IMR-90 (cell line): Measurements from ENCODE around the gene THYN1.

Source experiments
- BHLHE40 ChIP-seq: fragments of 150-350 bp; IDR thresholded peaks from 2 replicates; pipeline ENCODE4 v1.6.1; 2016; ENCODE audit warnings: mild to moderate bottlenecking, low read depth, low read length
- CEBPB ChIP-seq: IDR thresholded peaks from 2 replicates; pipeline ENCODE4 v1.6.1; 2012; ENCODE audit warnings: low read depth, low read length, improper control_type of control experiment
- CTCF ChIP-seq: conservative IDR thresholded peaks from 2 replicates; pipeline ENCODE4 v1.5.1; 2012; ENCODE audit warnings: mild to moderate bottlenecking, low read depth, low read length, improper control_type of control experiment
- ELK1 ChIP-seq: fragments of 150-350 bp; IDR thresholded peaks from 2 replicates; pipeline ENCODE4 v1.6.1; 2016; ENCODE audit warnings: low read depth, mild to moderate bottlenecking, low read length, moderate library complexity, borderline replicate concordance
- MAZ ChIP-seq: IDR thresholded peaks from 2 replicates; pipeline ENCODE4 v1.6.1; 2012; ENCODE audit warnings: low read depth, mild to moderate bottlenecking, low read length, improper control_type of control experiment, moderate library complexity, borderline replicate concordance
- MXI1 ChIP-seq: IDR thresholded peaks from 2 replicates; pipeline ENCODE4 v1.6.1; 2012; ENCODE audit warnings: low read depth, mild to moderate bottlenecking, low read length, moderate library complexity, borderline replicate concordance
- POLR2A ChIP-seq: IDR thresholded peaks from 2 replicates; pipeline ENCODE4 v1.6.1; 2012; ENCODE audit warnings: mild to moderate bottlenecking, low read depth, low read length
- RAD21 ChIP-seq: IDR thresholded peaks from 2 replicates; pipeline ENCODE4 v1.6.1; 2012; ENCODE audit warnings: low read length, improper control_type of control experiment
- RCOR1 ChIP-seq: IDR thresholded peaks from 2 replicates; pipeline ENCODE4 v1.6.1; 2012; ENCODE audit warnings: mild to moderate bottlenecking, low read length, improper control_type of control experiment; ENCODE audit not compliant: insufficient replicate concordance
- RFX5 ChIP-seq: IDR thresholded peaks from 2 replicates; pipeline ENCODE4 v1.8.0; 2012; ENCODE audit warnings: low read depth, mild to moderate bottlenecking, low read length, moderate library complexity
- USF2 ChIP-seq: fragments of 150-350 bp; IDR thresholded peaks from 2 replicates; pipeline ENCODE4 v1.6.1; 2017; ENCODE audit warnings: mild to moderate bottlenecking, antibody characterized with exemption, low read length, low read depth

GRCh38 chr11:134233729-134234179, 19.4 kb downstream of the THYN1 start:
- no peak for TF ChIP-seq RCOR1
- TF ChIP-seq CTCF: no peak
- TF ChIP-seq USF2: no peak
- TF ChIP-seq RAD21: no peak
- no peak for TF ChIP-seq RFX5
- no peak for TF ChIP-seq ELK1
- TF ChIP-seq BHLHE40: no peak
- no peak for TF ChIP-seq POLR2A
- no peak for TF ChIP-seq CEBPB
- no peak for TF ChIP-seq MXI1
- TF ChIP-seq MAZ: no peak
